Epithelial cell of esophagus (primary cell): ENCODE results near the gene SLC8A1.
A peak's percentile ranks its signal among the peaks of the same experiment; 100 is the strongest.

ENCODE experiments used
- DNase-seq: peaks from one replicate; pipeline ENCODE4 v3.0.0; 2010; ENCODE audit warnings: low read depth
- H3K4me3 ChIP-seq: 2 replicates; pipeline ENCODE4 v1.5.1; 2011; ENCODE audit warnings: mild to moderate bottlenecking, low read length, control low read depth
- CTCF ChIP-seq: IDR thresholded peaks from 2 replicates; pipeline ENCODE4 v1.5.1; 2011; ENCODE audit warnings: low read depth, mild to moderate bottlenecking, low read length, control low read depth, inconsistent platforms; ENCODE audit not compliant: insufficient read depth; ENCODE audit errors: missing control alignments

SLC8A1 gene

GRCh38 chr2:40126006-40126405 lies 325.9 kb downstream of the SLC8A1 start:
- no peak for TF ChIP-seq CTCF
- no peak overlapping the region for H3K4me3 ChIP-seq
- no peak for DNase-seq

- TF ChIP-seq CTCF, result no peak
- H3K4me3 ChIP-seq, result no peak overlapping the region
- no peak for DNase-seq
These were observed 328.1 kb downstream of the SLC8A1 start for GRCh38 chr2:40123746-40124145.

- no peak overlapping the region for H3K4me3 ChIP-seq
- TF ChIP-seq CTCF, result no peak
- DNase-seq, result no peak
These were observed 328.6 kb downstream of the SLC8A1 start for GRCh38 chr2:40123326-40123725.

- H3K4me3 ChIP-seq, result no peak overlapping the region
- no peak for TF ChIP-seq CTCF
- DNase-seq, result no peak
These were observed 330.9 kb downstream of the SLC8A1 start for GRCh38 chr2:40120957-40121356.

GRCh38 chr2:40120026-40120425 lies 331.9 kb downstream of the SLC8A1 start:
- H3K4me3 ChIP-seq, result no peak overlapping the region
- DNase-seq, result no peak
- no peak for TF ChIP-seq CTCF

- TF ChIP-seq CTCF, result no peak
- H3K4me3 ChIP-seq, result no peak overlapping the region
- no peak for DNase-seq
These were observed 333.3 kb downstream of the SLC8A1 start for GRCh38 chr2:40118622-40119021.

- no peak for TF ChIP-seq CTCF
- H3K4me3 ChIP-seq, result no peak overlapping the region
- DNase-seq, result peak; percentile 45
These were observed 336.0 kb downstream of the SLC8A1 start for GRCh38 chr2:40115894-40116293.
